NCI-H2196 treated with DMSO at 0.1 percent for 48 hours (cell line): ENCODE results near the gene SPAG6.

ENCODE experiments used
- DNase-seq: peaks from one replicate; lab custom pipeline; 2025; ENCODE audit not compliant: unreplicated experiment; lab: John Stamatoyannopoulos, UW

SPAG6 gene

DNA sequence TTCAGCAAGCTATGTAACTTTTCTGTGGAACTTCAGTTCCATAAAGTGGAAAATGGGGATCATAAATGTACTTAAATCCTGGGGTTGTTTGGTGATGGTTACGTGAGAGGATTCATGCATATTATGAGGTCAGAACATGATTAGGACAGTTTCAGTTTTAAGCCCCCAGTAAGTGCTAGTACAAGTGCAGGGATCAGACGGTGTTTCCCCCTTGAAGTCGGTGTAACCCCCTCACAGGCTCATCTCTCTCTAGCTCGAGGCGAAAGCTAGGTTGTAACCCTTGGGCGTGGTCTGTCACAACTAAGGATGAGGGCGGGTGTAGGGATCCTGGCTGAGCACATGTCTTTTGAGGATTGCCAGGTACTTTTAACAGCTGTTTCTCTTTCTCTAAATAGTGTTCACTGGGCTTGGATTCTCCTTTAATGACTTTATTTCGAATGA lies 84.7 kb downstream of the SPAG6 start:
- no peak for DNase-seq

DNA sequence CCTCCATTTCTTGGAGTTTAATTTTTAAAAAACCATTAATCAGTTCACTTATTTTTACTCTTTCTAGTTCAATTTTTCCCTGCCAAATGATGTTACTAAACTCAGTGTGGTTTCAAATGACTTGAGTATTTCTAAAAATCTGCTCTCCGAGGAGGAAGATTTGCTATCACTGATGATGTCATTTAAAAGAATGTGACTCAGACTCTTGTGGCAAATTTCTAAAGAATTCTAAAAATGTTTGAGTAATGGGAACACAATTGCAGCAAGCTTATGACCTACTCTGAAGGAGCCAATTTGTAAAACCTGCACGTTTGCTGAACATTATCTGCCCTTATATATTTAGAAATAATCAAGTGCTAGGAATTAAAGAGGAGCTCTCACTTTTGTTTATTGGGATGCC lies 88.6 kb downstream of the SPAG6 start:
- no peak for DNase-seq

DNA sequence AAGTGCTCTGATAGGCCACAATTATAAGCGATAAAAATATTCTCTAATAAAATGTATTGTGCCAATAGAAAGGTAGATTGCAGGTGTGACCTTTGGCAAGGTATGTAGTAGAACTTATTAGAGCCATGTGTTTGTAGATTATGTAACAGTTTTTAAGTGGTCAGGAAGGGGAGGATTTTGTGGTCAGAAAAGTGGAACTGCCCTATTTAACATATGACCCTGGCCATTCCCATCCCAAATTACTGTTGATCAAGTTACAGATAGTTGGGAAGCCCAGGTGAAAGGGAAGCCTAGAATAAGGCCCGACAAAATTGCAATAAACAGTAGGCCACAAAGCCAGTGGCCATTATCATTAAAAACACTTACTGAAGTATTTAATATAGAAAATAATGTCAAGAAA lies 89.2 kb downstream of the SPAG6 start:
- DNase-seq, result no peak

DNA sequence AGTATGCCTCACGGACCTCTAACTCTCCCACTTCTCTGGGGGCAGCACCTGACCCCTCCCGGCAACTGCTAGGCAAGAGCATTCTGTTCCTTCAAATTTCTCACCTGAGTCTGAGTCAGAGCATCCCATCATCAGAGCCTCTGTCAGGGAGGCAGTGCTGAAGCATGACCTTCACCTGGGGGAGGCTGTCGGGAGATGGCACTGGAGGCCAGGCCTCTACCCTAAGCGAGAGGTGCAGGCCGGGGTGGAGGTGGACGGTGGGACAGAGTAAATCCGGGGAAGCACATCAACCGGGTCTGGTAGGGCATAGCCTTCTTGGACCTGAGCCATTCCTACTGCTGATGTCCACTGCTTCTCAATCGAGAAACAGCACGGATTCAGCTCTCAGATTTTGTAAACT lies 90.4 kb downstream of the SPAG6 start:
- DNase-seq, result no peak

DNA sequence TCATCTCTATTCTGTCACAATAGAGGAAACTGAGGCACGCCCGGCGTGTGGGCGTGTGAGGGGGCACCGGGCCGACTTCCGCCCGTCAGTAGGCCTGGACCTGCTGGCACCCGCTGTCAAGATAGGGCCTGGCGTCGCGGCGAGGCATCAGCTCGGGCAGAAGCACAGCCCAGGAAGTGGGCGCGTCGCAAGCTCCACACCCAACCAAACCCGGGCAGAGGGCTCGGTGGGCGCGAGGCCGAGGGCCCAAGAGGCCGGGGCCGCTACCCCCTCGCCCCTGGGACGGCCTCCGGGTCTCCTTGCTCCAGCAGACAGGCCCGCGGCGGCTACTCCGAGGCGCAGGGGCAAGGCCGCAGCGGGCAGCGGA lies 91.2 kb downstream of the SPAG6 start:
- no peak for DNase-seq

DNA sequence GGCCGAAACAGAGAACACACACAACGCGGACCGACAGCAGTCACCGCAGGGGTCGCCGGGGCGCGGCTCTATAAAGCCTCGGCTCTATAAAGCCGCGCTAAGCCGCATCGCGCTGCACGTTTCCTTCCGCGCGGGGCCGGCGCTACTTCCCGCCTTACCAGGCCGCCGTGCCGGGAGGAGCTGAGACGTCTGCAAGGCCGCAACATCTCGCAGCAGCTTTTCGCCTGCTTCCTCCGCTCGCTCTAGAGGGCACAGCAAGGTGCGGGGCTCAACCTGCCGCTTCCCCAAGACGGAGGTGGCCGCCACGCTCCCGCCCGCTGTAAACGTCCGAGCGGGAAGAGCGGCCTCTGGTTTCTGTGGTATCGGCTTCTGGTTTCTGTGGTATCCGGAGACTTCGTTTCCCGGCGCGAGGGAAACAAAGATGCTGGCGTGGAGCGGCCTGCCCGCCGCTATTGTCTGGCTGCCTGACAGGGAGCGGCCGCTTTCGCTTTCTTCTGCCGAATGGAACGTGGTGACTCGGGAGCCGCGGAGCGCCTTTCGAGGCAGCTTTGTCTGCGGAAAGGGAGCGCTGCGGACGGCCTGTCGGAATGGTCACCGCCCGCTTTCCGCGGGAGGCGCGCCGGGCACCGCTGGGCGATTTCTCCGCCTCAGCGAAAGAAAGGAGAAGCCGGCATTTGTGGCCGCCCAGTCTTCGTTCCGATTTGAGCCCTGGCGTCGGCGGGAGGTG lies 91.8 kb downstream of the SPAG6 start:
- peak; percentile 38 for DNase-seq

DNA sequence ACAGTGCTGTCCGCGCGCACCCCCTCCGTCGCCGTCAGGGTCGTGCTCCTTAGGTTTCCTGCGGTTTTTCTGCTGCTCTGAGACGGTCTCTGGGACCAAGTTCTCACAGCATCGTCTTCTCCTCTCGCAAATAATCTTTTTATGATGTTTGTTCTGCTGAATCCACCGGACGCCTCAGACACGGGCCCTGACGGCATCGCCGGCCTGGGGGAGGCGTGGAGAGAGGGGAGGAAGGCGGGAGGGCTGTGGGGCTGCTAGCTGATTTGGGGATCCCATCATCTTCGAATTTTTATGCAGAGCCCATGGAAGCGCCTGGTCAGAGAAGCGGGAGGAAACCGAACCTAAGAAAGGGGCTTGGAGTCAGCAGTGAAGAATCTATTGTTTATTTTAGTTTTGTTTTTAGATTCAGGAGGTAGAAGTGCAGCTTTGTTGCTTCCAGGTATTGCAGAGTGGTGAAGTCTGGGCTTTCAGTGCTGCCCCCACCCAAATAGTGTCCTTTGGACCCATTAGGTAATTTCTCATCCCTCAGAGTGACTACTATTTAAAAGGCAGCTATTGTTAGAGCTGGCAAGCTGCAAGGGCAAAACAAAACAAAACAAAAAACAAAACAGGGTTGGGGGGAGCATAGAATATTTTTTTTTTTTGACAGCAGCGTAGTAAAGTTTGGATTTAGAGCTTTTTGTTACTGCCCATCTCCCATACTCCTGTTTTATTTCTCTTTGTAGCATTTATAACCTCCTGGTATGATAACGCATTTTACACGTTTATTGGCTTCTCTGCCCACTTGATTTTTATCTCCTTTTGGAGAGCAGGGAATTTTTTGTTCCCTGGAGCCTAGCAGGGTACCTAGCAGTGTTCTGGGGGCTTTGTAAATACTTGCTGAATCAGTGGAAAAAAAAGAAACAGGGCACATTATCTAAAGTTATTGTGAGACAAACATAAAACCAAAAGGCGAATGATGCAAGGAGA lies 92.6 kb downstream of the SPAG6 start:
- DNase-seq, result no peak

DNA sequence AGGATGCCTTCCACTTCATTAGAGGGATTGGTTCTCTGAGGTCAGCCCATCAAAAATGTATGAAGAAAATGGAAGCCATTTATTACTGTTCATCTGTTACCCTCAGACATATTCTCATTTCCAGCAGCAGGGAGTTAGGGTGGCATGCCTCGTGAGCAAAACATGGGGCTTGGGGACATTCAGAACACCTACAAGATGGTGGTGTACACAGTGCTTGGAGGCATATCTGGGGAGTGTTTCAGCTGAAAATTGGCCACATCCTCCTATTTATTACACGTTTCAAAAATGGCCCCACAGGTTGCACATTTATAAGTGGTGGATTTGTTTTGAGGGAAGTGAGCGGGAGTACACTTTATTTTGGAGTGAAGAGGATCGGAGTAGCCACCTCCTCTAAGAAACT lies 93.4 kb downstream of the SPAG6 start:
- DNase-seq, result no peak

DNA sequence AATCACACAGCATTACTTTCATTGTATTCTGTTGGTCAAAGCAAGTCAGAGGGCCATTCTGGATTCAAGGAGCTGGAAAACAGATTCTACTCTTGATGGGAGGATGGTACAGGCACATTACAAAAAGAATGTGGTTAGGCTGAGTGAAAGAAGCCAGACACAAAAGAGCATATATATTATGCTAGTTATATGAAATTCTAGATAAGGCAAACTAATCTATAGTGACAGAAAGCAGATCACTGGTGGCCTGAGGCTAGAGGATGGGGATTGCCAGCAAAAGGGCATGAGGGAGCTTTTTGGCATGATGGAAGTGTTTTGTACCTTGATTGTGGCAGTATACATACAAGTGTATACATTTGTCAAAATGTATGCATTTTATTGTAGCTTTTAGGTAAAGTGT lies 96.8 kb downstream of the SPAG6 start:
- no peak for DNase-seq

DNA sequence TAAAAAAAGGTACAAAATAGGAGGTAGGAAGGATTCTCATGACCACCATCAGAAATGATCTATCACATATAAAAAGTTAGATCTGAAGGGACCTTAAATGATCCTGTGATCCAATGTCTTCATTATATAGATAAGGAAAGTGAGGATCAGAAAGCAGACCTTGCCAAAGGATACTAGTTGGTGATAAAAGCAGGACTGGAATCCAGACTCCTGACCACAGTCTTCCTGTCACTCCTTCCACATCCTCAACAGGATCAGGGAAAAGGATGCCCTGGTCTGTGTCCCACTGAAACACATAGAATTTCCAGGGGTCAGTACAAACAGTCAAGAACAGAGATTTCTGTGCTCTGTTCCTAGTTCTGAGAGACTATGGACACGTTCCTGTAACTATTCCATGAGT lies 97.2 kb downstream of the SPAG6 start:
- no peak for DNase-seq

DNA sequence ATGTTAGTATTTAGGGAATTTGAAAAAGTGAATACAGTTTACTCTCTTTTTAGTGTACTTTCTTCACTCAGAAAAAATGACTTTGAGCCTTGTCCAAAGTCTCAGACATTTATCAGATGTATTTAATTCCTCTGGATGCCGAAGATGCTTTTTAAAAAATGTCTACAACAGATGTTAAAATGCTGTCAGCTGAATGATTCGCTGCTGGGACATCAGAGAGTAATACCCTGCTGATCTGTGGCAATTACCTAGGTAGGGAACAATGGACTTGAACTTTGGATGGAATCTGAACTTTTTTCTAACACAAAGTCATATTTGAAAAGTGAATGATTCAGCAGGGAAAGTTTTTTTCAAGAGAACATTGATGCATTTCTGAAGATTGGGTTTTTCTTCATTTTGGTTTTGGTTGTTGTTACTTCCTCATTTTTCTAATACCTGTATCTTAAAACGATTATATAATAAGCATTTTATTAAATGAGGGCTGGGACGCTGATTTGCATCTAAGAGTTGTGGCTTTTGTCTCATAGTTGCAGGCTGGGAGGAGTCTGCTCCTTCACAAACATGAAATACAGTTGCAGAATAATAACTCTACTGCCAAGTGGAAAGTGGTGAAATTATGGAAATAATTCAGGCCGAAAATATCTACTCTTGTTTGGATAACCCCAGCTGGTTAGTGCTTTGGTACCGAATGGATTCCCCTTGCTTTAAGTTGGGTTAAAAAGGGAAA lies 98.0 kb downstream of the SPAG6 start:
- no peak for DNase-seq

DNA sequence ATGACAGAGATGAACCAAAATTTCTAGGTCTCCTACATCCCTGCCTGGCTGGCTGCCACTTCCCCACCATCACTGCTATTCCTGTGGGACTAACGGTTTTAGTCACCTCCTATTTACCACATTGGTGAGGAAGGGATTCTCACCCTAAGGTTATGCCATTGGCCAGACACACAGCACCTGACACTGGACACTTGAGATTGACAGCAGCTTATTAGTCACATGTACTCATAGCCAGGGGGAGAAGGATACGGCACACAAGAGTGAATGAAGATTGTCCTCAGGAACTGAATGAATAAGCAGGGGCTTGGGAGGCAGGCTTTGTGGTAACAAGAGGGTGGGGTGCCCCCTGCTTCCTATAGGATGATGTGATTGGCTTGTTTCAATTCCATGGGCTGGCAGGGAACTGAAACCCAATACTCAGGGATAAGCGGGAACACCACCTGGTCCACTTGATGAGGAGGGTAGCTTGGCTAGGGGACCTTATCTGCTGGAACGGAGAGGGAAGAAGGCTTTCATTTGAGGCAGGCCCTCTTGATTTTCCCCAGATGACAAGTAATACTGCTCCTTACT lies 99.0 kb downstream of the SPAG6 start:
- no peak for DNase-seq

DNA sequence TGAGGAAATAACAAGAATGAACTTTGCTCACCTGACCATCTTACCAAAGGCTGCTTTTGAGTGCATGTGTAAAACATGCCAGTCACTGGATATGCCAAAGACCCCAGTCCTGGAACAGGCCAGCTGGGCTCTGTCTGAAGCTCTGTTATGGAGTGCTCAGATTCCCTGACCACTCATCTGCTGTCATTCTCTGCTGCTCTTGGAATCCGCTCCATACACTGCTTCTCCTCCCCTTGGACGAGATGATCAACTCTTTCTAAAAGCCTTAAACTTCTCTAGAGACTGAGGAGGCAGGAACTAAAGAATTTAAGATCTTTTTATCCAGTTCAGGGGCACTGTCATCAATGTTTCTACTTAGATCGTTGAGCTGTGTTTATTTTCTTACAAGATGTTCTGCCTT lies 100.2 kb downstream of the SPAG6 start:
- no peak for DNase-seq

DNA sequence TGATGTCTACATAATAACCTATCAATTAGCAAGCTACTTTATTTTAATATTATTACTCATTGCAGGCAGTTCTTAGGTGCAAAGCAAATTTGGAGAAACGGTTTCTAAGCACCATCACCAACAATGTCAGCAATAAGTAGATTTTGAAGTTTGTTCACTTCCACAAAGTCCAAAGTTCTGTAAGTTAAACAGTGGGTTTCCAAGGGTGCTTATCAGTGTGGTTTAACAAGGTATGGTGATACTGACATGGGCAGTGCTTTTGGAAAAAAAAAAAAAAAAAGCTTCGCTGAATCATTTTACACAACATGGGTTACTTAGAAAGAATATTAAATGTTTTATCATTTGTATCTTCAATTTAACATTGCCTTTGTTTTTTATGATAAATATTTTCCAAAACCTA lies 101.8 kb downstream of the SPAG6 start:
- DNase-seq, result no peak

DNA sequence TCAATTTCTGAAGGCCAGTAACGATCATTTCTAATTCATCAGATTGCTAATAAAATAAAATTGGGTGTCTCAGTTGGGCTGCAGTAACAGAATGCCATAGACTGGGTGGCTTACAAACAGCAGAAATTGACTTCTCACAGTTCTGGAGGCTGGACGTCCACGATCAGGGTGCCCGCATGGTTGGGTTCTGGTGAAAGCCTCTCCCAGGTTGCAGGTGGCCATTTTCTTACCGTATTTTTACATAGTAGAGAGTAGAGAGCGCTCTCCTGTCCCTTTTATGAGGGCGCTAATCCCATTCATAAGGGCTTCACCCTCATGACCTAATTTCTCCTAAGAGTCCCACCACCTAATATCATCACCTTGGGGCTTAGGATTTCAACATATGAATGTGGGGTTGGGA lies 106.0 kb downstream of the SPAG6 start:
- no peak for DNase-seq

DNA sequence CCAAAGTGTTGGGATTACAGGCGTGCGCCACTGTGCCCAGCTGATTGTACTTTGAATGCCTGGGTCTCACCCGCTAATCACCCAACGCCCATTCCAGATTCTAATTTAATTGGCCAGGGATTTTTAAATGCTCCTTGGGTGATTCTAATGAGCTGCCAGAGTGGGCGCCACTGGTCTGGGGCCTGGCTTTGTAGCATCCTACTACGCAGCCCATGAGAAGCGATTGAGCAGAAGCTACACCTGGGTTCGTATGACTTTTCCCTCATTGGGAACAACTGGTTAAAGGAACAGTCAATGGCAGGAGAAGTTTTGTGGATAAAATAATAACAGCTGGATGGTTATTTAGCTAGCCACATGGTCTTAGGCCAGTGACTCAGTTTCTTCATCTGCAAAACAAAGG lies 108.0 kb downstream of the SPAG6 start:
- no peak for DNase-seq

DNA sequence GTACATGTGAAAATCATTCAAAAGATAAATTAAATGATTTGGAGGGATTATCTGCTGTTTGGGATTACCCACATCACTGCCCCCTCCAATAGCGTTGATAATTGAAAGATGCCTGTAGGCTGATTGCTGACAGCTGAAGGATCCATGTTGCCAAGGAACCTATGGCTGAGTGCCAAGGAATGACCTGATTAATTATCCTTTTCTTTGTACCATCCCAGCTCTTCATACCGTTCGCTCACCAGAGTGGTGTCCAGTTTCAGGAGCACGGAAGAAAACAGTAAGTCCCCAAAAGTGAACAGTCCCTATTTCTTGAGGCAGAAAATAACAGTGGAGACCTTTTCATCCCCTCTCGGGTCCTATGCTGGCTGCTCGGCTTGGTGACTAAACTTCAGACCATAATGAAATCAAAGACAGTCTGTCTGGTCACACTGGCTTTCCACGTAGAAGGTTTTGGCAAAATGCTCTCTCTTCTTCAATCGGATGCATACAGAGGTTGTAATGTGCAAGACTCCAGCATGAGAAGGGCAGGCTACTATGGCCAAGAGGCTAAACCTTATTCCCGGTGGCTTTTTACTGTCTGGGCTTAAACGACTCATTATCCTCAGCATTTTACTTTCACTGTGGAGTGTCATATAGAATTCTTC lies 108.8 kb downstream of the SPAG6 start:
- DNase-seq, result no peak

DNA sequence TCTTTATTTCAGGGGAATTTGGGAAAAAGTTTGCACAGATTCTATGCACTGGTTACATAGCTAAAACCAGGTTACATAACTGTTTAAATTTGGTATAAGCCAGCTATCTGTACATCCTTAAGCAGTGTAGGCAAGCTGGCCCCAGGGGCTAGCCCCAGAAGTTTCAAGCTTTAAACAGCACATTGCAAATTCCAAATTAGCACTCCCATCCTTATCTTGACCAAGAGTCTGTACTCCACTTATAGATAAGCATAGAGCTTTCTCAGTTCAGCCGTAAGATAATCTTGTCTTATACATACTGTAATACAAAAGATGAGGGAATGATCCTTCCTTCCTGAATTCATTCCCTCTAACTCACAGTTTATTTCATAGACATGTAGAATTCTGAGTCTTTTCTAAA lies 109.3 kb downstream of the SPAG6 start:
- no peak for DNase-seq

DNA sequence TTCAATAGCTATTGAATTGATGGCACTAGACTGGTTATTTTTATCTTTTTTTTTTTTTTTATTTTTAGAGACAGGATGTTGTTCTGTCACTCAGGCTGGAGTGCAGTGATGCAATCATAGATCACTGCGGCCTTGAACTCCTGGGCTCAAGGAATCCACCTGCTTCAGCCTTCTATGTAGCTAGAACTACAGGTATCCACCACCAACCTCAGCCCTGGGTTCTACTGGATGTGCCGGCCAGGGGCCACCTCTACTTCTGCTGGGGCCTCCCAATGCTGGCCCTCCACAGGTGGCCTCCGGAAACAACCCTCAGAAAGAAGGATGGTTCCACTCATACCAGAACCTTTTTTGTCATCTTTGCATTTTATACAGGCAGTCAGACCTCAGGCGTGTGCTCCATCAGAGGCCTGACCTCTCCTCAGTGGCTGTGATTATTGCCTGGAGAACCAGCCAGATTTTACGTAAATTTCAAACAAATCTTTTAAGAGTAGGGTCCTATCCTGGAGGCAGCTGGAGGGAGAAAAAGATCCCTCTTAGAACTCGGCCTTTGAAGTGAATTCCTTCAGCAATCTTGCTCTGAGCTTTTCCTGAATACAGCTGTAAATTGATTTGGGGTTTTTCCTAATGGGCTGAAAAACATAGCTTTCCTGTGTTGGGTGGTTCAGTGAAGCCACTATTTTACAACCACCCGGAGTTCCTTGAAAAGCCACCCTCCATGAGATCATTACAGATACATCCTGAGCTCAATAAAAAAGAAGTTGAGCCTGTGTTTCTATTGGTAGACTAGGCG lies 110.0 kb downstream of the SPAG6 start:
- DNase-seq, result no peak

DNA sequence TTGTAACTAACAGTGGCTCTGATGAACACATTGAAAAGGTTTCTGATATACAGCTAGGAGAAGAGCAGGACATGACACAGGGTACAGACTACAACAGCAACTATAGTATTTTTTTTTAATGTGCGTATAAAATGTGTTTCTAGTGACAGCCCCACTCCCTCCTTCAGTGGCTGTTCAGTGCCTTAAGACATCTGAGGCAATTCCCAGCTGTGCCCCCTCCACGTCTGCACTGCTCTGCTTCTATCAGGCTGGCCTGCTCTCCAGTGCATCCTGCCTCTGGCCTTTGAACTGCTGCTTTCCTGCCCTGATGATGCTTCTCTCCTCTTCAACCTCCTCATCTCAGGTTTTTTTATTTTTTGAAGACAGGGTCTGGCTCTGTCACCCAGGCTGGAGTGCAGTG lies 111.2 kb downstream of the SPAG6 start:
- no peak for DNase-seq
